HG02852 (cell line): ENCODE data around the gene MPZL1.

Source experiments
- ATAC-seq: cut with Tn5 transposase; IDR thresholded peaks from one replicate; pipeline ENCODE4 v1.9.1; 2021; ENCODE audit warnings: mild to moderate bottlenecking, moderate library complexity; ENCODE audit not compliant: unreplicated experiment

Gene MPZL1

GRCh38 chr1:167775178-167775577 is 53.4 kb downstream of the MPZL1 start:
- no peak for ATAC-seq

GRCh38 chr1:167776151-167776550 is 54.4 kb downstream of the MPZL1 start:
- ATAC-seq: no peak

- ATAC-seq: no peak
Measured at GRCh38 chr1:167776616-167777268, 55.0 kb downstream of the MPZL1 start.

- no peak for ATAC-seq
Measured at GRCh38 chr1:167777269-167777650, 55.5 kb downstream of the MPZL1 start.

GRCh38 chr1:167781558-167781957 is 59.8 kb downstream of the MPZL1 start:
- no peak for ATAC-seq

DNA sequence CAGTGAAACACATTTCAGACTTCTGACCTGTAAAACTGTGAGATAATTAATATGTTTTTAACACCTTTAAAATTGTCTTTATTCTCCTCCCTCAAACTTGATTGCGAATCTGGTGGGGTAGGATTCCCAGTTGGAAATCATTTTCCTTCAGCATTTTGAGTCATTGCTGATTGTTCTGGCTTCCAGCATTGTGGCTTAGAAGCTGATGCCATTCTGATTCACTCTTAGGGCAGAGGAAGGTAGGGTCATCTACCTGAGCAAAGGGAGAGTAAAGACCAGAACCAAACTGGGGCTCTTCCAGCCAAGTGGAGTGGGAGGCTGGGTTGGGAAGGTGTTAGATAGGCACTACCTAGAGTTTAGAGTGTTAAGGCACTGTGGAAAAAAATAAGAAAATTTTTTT is 61.2 kb downstream of the MPZL1 start:
- no peak for ATAC-seq

- no peak for ATAC-seq
Measured at GRCh38 chr1:167784876-167785550, 63.2 kb downstream of the MPZL1 start.

DNA sequence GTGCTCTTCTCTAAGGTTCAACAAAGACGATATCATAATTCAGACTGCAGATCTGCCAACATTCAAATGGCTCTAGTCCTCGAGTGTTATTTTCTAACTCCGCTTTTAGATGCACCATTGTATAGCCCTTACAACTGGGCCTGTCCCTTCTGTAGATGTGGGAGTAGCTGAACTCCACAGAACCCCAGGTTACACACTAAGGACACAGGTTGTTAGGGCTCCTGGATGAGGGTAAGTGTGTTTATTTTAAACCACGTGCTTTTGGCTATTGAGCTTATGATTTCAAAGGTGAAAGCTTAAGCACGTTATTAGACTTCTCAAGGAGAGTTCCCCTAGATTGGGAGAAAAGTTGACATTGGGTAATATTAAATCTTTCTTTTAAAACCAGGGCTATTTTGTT is 64.7 kb downstream of the MPZL1 start:
- no peak for ATAC-seq

- no peak for ATAC-seq
Measured at GRCh38 chr1:167789501-167789900, 67.7 kb downstream of the MPZL1 start.

DNA sequence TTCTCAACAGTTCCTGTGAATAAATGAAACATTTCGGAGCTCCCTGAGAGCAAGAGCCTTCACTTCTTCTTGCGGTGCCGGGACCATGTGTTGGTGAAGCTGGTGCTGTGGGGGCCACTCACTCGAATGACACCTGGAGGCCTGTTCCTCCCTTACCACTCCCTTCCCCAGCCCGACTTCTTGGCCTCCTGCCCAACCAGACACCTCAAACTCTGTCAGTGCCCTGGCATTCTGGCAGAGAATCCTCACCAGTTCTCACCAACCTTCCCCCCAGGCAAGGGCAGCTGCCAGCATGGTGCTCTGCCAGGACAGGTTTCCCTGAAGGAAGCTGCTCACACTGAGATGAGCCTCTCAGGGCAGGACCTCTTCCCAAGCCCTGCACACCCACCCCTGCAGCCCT is 68.3 kb downstream of the MPZL1 start:
- ATAC-seq: no peak

GRCh38 chr1:167791281-167792187 is 69.8 kb downstream of the MPZL1 start:
- no peak for ATAC-seq

GRCh38 chr1:167792188-167792565 is 70.4 kb downstream of the MPZL1 start:
- no peak for ATAC-seq

GRCh38 chr1:167794043-167794442 is 72.3 kb downstream of the MPZL1 start:
- no peak for ATAC-seq

GRCh38 chr1:167795810-167796740 is 74.3 kb downstream of the MPZL1 start:
- no peak for ATAC-seq

DNA sequence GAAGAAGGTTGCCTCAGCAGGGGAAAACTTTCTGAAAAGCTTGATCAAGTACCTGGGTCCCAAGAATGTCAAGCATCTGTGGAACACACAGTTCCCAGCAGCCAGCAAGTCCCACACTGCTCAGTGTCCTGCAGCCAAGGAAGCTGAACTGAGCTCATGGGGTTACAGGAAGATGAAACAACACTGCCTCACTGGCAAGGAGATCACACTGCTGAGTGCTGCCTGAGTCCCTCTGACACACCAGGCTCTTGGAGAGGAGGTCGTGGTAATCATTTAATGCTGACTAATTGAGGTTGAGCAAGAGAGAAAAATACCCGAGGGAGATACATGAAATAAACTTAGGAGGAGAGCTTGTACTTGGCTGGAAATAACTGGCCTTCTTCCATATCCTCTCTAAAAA is 75.2 kb downstream of the MPZL1 start:
- no peak for ATAC-seq

- no peak for ATAC-seq
Measured at GRCh38 chr1:167798952-167799351, 77.2 kb downstream of the MPZL1 start.

- no peak for ATAC-seq
Measured at GRCh38 chr1:167799747-167800146, 78.0 kb downstream of the MPZL1 start.

- no peak for ATAC-seq
Measured at GRCh38 chr1:167800251-167800650, 78.5 kb downstream of the MPZL1 start.

- ATAC-seq: no peak
Measured at GRCh38 chr1:167802235-167802634, 80.5 kb downstream of the MPZL1 start.

DNA sequence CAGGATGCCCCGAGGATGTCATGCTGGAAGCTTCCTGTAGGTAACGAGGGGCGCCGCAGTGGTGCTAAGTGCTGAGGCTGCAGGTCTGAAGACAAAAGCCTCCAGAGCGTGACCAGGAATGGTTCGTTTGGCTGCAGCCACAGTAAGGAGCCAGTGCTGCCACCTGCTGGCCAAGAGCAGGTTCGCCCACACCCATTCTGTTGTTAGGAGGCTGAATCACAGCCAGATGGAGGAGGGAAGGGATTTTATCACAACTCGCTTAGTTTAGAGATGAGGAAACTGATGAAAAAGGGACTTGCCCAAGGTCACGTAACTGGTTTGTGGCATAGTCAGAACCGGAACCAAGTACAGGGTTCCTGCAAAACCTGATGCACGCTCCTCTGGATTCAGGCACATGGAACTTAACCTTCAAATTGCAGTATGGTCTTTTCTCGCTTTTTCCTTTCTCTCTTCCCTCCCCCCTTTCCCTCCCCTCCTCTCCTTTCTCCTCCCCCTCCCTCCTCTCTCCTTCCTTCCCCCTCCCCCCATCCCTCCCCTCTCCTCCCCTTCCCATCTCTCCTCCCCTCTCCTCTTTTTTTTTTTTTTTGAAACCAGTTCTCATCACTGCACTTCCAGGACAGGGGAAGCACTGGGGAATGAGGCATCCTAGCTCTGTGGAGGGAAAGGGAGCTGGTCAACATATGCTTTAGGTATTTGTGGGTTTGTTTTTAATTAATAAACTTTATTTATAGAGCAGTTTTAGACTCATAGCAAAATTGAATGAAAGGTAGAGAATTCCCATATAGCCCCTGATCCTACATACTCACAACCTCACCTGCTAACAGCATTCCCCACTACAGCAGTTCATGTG is 81.8 kb downstream of the MPZL1 start:
- ATAC-seq: peak; percentile 97
